ENCODE data around the gene SUV39H2.
"Not testable (repeated sequence)": the region's sequence is repeated elsewhere in the genome, so short reads cannot be mapped to it uniquely, and the experiment has no call there.

The SUV39H2 gene

GRCh38 chr10:14876764-14877163 is 1.9 kb upstream of the SUV39H2 start:
- FAIRE-seq = no peak

DNA sequence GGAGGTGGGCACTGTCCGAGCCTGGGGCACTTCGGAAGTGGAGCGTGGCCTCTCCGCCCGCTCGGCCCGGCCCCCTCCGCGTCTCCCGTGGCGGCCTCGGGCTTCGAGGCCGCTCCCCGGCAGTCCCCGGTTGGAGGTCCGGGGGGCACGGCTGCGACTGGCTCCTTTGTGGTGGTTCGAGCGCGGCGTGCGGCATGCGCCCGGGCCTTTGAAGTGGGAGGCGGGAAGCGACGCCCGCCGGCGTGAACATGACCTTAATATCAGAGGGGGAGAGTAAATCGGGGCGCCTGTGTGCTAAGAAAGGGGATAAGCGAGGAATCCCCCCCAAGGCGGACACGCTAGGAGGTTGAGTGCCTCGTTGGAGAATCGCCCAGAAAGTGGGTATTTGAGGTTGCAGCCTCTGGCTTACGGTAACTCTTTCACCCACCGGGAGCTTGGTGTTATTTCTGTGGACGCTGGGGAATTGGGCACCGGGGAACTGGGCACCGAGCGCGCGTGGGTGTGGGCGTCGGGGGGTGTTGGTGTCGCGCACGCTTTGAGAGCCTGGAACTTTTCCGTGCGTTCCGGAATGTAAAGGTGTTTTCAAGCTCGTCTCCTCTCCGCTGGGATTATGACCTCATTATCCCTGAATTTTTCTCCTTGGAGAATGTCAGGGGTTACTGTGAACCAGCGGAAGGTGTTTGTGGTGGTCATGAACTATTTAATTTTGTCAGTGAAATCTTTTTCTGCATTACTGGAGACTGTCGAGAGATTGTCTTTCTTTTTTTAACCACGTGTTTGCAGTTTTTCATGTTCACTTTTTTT is 660 bp downstream of the SUV39H2 start:
- FAIRE-seq = no peak

GRCh38 chr10:14879928-14880193 is 1.2 kb downstream of the SUV39H2 start:
- FAIRE-seq = no peak

GRCh38 chr10:14880229-14880628 is 1.6 kb downstream of the SUV39H2 start:
- FAIRE-seq = no peak

GRCh38 chr10:14884082-14884481 is 5.4 kb downstream of the SUV39H2 start:
- no peak for FAIRE-seq

GRCh38 chr10:14889318-14889717 is 10.7 kb downstream of the SUV39H2 start:
- no peak for FAIRE-seq

DNA sequence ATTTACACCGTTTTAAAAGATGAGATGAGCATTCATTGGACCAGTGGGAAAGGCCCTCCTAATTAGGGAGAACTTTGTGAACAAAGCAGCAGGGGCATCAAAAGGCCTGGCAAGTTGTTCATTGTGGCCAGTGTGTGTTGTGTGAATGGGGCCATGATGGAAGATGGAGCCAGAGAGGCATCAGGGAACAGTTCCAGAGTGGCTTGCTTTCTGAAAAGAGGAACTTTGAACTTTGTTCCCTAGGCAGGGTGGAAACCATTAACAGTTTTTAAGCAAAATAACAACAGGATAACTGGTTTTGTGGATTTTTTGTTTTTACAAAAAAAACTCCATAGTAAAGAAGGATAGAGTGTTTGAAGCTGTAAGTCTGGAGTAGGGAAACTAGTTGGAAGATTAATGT is 12.5 kb downstream of the SUV39H2 start:
- FAIRE-seq = no peak

GRCh38 chr10:14904316-14904732 is 25.7 kb downstream of the SUV39H2 start:
- FAIRE-seq = peak; percentile 73

GRCh38 chr10:14904864-14905263 is 26.2 kb downstream of the SUV39H2 start:
- FAIRE-seq = no peak

- FAIRE-seq = no peak
These were observed 27.2 kb downstream of the SUV39H2 start for GRCh38 chr10:14905890-14906289.

DNA sequence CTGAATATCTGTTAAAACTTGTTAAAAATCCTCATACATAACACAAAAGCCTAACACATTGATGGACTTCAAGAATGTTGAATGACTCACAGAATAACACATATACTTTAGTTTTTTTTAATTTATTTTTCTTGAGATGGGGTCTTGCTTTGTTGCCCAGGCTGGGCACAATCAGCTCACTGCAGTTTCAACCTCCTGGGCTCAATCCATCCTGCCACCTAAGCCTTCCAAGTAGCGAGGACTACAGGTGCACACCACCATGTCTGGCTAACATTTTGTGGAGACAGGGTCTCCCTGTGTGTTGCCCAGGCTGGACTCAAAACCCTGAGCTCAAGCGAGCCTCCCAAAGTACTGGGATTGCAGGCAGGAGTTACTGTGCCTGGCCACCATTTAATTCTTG is 28.1 kb downstream of the SUV39H2 start:
- no peak for FAIRE-seq

DNA sequence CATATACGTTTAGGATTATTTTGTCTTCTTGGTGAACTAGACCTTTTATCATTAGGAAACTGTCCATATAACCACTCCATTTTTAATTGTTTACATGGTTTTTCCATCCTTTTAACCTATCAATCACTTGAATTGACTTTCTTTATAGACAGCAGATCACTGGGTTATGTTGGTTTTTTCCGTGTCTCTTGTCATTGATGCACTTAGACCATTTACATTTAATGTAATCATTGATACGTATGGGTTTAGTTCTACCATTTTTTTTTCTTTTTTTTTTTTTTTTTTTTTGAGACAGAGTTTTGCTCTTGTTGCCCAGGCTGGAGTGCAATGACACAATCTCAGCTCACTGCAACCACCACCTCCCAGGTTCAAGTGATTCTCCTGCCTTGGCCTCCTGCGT is 28.9 kb downstream of the SUV39H2 start:
- not testable (repeated sequence) for FAIRE-seq

DNA sequence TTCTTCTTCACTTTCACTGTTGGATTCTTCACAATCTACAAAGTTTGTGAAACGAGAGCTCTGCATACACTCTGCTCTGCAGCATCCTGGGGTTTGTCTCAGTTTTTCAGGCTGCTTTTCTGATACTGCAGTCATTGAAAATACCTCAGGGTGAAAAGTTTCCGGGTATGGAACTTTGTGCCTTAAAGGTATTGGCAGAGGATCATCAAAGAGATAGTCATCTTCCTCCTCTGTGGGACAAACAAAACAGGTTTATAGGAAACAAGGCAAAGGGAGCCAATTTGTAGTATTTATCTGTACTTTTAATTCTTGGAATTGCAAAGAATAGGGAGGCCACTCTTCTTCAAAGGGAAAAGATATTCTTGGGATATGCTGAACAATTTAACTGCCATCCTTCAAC is 30.4 kb downstream of the SUV39H2 start:
- FAIRE-seq = no peak

DNA sequence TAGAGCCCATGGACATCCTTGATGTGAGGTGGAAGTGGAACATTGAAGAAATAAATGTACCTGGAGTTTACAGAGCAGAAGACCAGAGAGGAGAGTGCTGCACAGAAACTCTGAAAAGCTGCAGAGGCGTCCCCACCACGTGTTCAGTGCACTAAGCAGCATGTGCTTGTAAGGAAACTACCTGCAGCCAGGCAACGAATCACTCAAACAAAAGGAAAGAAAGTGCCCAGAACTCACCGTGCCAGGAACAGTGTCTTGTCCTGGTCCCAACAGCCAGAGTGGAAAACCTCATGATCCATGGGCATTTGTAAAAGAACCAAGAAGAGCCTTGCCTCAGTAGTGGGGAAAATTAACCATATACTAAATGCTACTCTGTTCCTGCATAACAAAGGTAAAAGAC is 32.3 kb downstream of the SUV39H2 start:
- no peak for FAIRE-seq

DNA sequence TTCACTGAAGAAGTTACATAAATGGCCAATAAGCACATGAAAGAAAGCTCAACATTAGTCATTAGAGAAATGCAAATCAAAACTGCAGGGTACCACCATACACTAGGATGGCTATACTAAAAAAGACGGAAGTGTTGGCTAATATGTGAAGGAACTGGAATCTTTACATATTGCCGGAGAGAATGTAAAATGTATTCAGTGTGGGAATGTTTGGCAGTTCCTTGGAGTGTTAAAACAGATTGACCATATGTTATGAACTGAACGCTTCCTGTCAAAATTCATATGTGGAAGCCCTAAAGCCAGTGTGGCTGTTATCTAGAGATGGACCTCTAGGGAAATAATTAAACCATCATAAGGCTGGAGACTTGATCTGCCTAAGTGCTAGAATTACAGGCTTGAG is 33.1 kb downstream of the SUV39H2 start:
- FAIRE-seq = no peak

- FAIRE-seq = no peak
These were observed 37.9 kb downstream of the SUV39H2 start for GRCh38 chr10:14916600-14916999.

DNA sequence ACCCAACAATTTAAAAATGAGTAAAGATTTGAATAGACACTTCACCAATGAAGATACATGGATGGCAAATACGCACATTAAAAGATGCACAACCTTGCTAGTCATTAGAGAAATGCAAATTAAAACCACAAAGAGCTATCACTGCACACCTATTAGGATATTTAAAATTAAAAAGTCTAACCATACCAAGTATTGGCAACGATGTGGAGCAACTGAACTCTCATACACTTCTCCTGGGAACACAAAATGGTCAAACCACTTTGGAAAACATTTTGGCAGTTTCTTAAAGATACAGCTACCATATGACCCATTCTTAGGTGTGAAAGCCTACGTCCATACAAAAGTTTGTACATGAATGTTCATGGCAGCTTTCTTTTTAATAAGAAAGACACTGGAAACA is 39.2 kb downstream of the SUV39H2 start:
- no peak for FAIRE-seq

DNA sequence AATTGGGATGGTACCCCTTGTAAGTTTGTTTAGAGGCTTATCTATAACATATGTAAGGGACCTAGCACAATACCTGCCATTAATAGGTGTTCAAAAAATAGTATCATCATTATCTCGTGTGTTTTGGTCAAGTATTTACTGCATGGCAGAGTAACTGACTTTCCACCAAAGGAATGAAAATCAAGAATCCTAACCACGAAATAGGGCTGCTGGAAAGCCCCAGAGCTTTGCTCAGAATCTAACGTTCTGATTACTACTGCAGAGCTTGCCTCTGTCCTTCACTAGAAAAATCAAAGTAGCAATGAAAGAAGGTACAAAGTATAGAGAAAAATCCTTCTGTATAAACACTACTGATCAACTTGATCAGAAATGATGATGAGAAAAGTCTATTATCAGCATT is 40.3 kb downstream of the SUV39H2 start:
- no peak for FAIRE-seq

DNA sequence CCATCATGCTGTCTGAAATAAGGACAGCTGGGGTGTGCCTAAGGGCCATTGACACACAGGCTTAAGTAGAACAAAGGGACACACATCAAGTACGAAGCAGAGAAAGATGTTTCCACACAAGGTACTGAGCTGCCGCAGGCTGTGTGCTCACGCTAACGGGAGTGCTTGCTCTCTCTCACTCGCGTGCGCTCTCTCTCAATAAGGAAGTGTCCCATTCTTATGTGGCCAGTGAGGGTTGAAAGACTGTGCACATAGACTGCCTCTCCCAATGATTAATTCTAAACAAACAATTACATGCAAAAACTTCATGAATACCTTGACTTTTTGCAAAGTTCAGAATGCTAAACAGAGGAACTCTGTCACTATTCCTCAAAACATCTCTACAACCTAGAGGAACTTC is 45.3 kb downstream of the SUV39H2 start:
- FAIRE-seq = no peak

DNA sequence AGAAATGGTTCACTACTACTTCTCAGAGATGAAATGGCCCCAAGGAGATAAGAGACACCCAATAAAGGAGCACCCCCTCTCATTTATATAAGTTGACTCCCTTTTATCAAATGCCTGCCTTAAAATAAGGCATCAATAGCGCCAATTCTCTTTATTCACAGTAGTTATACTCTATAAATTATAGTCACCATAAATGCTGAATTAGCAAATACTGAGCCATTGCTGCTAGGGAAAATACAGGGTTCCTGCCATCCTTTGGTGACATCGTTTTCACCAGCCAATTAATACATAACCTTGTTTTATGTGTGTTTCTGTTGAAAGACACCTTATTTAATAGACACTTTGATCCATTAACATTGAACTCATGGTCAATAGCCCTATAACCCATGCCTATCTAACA is 46.6 kb downstream of the SUV39H2 start:
- FAIRE-seq = no peak

DNA sequence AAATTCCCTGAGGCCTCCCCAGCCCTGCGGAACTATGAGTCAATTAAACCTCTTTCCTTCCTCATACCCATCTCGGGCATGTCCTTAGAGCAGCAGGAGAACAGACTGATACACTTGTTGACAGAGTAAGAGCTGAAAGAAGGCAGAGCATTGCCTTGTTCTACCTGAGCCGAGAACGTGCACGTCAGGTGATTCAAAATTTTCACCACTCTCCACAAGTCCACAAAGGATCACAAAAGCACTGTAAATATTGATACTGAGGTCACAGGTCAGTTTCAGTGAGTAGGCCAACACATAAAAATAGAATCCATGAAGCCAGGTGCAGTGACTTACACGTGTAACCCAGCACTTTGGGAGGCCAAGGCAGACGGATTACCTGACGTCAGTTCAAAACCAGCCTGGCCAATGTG is 47.4 kb downstream of the SUV39H2 start:
- FAIRE-seq = no peak

GRCh38 chr10:14926722-14927416 is 48.2 kb downstream of the SUV39H2 start:
- FAIRE-seq = no peak

- FAIRE-seq = no peak
These were observed 51.9 kb downstream of the SUV39H2 start for GRCh38 chr10:14930610-14931009.

GRCh38 chr10:14936584-14936983 is 57.9 kb downstream of the SUV39H2 start:
- FAIRE-seq = no peak

DNA sequence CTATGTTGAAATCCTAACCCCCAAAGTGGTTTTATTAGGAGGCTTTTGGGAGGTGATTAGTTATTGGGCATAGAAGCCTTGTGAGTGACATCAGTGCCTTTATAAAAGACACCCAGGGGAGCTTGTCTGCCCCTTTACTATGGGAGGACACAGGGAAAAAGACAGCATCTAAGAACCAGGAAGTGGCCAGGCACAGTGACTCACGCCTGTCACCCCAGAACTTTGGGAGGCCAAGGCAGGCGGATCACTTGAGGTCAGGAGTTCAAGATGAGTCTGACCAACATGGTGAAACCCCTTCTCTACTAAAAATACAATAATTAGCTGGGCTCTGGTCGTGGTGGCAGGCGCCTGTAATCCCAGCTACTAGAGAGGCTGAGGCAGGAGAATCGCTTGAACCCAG is 60.3 kb downstream of the SUV39H2 start:
- FAIRE-seq = not testable (repeated sequence)
